Osteoblast (primary cell): Measurements from ENCODE around the gene PRPF4. TPM values are rescaled to one million over a fixed set of nuclear protein-coding genes. Genes with fewer than 3 reads are reported as not detected.

Experiments
- DNase-seq: peaks from one replicate; pipeline ENCODE4 v3.0.0; 2011; ENCODE audit warnings: low spot score, mixed read lengths; ENCODE audit not compliant: insufficient read length; ENCODE audit errors: missing footprints
- H2AFZ ChIP-seq: 2 replicates; pipeline ENCODE4 v1.6.0; 2011; ENCODE audit warnings: mild to moderate bottlenecking, low read length
- H3K27ac ChIP-seq: 2 replicates; pipeline ENCODE4 v1.5.1; 2011; ENCODE audit warnings: mild to moderate bottlenecking, low read depth, low read length, moderate library complexity
- H3K27me3 ChIP-seq: 2 replicates; pipeline ENCODE4 v1.6.0; 2012; ENCODE audit warnings: mild to moderate bottlenecking, control low read depth, inconsistent platforms, low read length, moderate library complexity; ENCODE audit not compliant: insufficient read depth
- H3K36me3 ChIP-seq: 2 replicates; pipeline ENCODE4 v1.5.1; 2011; ENCODE audit warnings: mild to moderate bottlenecking, low read length, control low read depth, moderate library complexity; ENCODE audit not compliant: insufficient read depth
- H3K4me1 ChIP-seq: 2 replicates; pipeline ENCODE4 v1.5.1; 2011; ENCODE audit warnings: mild to moderate bottlenecking, low read length, control low read depth, moderate library complexity; ENCODE audit not compliant: insufficient read depth
- H3K4me2 ChIP-seq: 2 replicates; pipeline ENCODE4 v1.6.0; 2011; ENCODE audit warnings: mild to moderate bottlenecking, low read length; ENCODE audit not compliant: insufficient read depth
- H3K4me3 ChIP-seq: fragments of 200-600 bp; sonication (generic); 3 replicates; pipeline ENCODE4 v1.5.1; 2012; ENCODE audit warnings: mild to moderate bottlenecking, low read length, inconsistent platforms; ENCODE audit not compliant: insufficient read depth
- H3K79me2 ChIP-seq: 2 replicates; pipeline ENCODE4 v1.6.0; 2012; ENCODE audit warnings: mild to moderate bottlenecking, low read length, control low read depth, inconsistent platforms; ENCODE audit not compliant: insufficient read depth
- H3K9me3 ChIP-seq: 2 replicates; pipeline ENCODE4 v1.5.1; 2011; ENCODE audit warnings: low read depth, low read length, control low read depth
- H4K20me1 ChIP-seq: 2 replicates; pipeline ENCODE4 v1.6.0; 2012; ENCODE audit warnings: mild to moderate bottlenecking, low read length, control low read depth; ENCODE audit not compliant: insufficient read depth
- CTCF ChIP-seq: IDR thresholded peaks from 2 replicates; pipeline ENCODE4 v1.5.1; 2011; ENCODE audit warnings: mild to moderate bottlenecking, low read depth, low read length, moderate library complexity; ENCODE audit errors: extremely low read depth
- total RNA-seq: library from RNA; depleted of rRNA; stranded (reverse); fragments of >200 nt; gene quantifications from 2 replicates; pipeline ENCODE4 v1.2.3, GENCODE V29; 2012

The PRPF4 gene
- total RNA-seq, 1 donor = 18.1 TPM

DNA sequence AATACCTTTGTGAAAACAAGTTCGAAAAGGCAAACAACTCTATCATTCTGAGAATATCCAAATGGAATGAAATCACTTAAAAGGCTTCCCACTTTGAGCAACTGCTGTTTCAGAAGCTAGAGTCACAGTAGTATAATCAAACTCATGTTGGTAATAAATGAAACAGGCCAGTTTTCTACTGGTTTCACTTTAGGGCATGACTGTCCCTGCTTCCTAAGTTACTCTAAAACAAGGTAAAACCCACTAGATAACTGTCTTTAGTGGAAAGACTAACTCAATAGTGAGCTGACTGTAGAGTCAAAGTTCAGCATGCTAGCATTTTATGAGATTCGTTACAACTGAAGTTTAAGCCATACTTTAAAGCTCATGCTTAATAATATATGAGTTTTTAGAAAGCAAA lies 6.1 kb upstream of the PRPF4 start:
- peaks cover 5% of the 10 kb centered on the region for H3K4me1 ChIP-seq
- TF ChIP-seq CTCF = no peak

GRCh38 chr9:113269871-113270270 lies 5.6 kb upstream of the PRPF4 start:
- Histone ChIP-seq H2AFZ (no peak overlapping the region), H3K79me2 (peaks cover 26% of the 10 kb centered on the region), H3K27ac (no peak overlapping the region), H4K20me1 (no peaks in the 10 kb centered on the region), H3K36me3 (peaks cover 56% of the 10 kb centered on the region), H3K9me3 (no peaks in the 10 kb centered on the region), H3K4me2 (no peak overlapping the region), H3K27me3 (no peaks in the 10 kb centered on the region), H3K4me1 (peaks cover 9% of the 10 kb centered on the region), H3K4me3 (no peak overlapping the region)
- no peak for TF ChIP-seq CTCF
- no peak for DNase-seq

More for the DNA sequence above, 6.1 kb upstream of the PRPF4 start:
- Histone ChIP-seq H3K4me2 (no peak overlapping the region), H2AFZ (no peak overlapping the region), H3K27me3 (no peaks in the 10 kb centered on the region), H3K79me2 (peaks cover 22% of the 10 kb centered on the region), H3K27ac (no peak overlapping the region), H3K9me3 (no peaks in the 10 kb centered on the region), H4K20me1 (no peaks in the 10 kb centered on the region), H3K36me3 (peaks cover 56% of the 10 kb centered on the region), H3K4me3 (no peak overlapping the region)
- peak; percentile 29 for DNase-seq

GRCh38 chr9:113274474-113275156 lies 843 bp upstream of the PRPF4 start:
- DNase-seq = peak; percentile 66
- peaks cover 60% of the 10 kb centered on the region for H3K36me3 ChIP-seq
- peaks cover 16% of the 10 kb centered on the region for H3K4me1 ChIP-seq
- H3K79me2 ChIP-seq = peaks cover 53% of the 10 kb centered on the region
- peak overlapping the region; percentile 99 for H3K4me3 ChIP-seq
- H2AFZ ChIP-seq = peak overlapping the region; percentile 92
- H3K9me3 ChIP-seq = no peaks in the 10 kb centered on the region
- no peaks in the 10 kb centered on the region for H3K27me3 ChIP-seq
- H4K20me1 ChIP-seq = no peaks in the 10 kb centered on the region
- TF ChIP-seq CTCF = peak; percentile 69
- peak overlapping the region; percentile 95 for H3K4me2 ChIP-seq
- H3K27ac ChIP-seq = peak overlapping the region; percentile 98

DNA sequence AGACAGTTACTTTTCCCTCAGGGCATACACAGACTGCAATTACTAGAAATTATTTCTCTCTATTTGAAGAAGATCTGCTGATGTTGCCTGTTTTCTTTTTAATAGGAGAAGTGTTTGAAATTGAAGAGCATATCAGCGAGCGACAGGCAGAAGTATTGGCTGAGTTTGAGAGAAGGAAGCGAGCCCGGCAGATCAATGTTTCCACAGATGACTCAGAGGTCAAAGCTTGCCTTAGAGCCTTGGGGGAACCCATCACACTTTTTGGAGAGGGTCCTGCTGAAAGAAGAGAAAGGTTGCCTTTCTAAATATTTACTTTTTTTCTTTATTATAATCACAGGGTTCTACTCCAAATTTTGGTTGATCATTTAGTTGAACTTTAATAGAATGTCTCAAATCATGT lies 3.4 kb downstream of the PRPF4 start:
- Histone ChIP-seq H3K9me3 (no peaks in the 10 kb centered on the region), H3K4me2 (no peak overlapping the region), H2AFZ (no peak overlapping the region), H3K4me3 (no peak overlapping the region), H3K27me3 (no peaks in the 10 kb centered on the region), H3K79me2 (peaks cover 40% of the 10 kb centered on the region), H3K36me3 (peaks cover 64% of the 10 kb centered on the region), H4K20me1 (peaks cover 3% of the 10 kb centered on the region), H3K4me1 (peaks cover 16% of the 10 kb centered on the region), H3K27ac (no peak overlapping the region)
- DNase-seq = no peak
- TF ChIP-seq CTCF = no peak
